OCI-LY3 (cell line): ENCODE measurements around the gene SCAMP1.

Source experiments
- H2AFZ ChIP-seq: fragments of 200-600, 300-600 bp; shearing (Covaris generic); 2 replicates; pipeline ENCODE4 v1.6.0; 2014; ENCODE audit warnings: antibody characterized with exemption, low read depth, low read length
- H3K27ac ChIP-seq: fragments of 200-600, 300-600 bp; sonication (generic); 2 replicates; pipeline ENCODE4 v1.5.1; 2014; ENCODE audit warnings: mild to moderate bottlenecking, low read length, moderate library complexity, mixed read lengths
- H3K27me3 ChIP-seq: fragments of 200-600, 300-600 bp; sonication (generic); 2 replicates; pipeline ENCODE4 v1.6.1; 2014; ENCODE audit warnings: low read depth, low read length, mixed read lengths
- H3K36me3 ChIP-seq: fragments of 200-600, 300-600 bp; sonication (generic); replicated peaks from 2 replicates; pipeline ENCODE3; 2014; ENCODE audit warnings: low read depth, low read length, mixed read lengths
- H3K4me1 ChIP-seq: fragments of 300-600, 200-600 bp; sonication (generic); 2 replicates; pipeline ENCODE4 v1.6.1; 2014; ENCODE audit warnings: low read length, mixed read lengths
- H3K4me2 ChIP-seq: fragments of 200-600, 300-600 bp; sonication (generic); 2 replicates; pipeline ENCODE4 v1.6.1; 2014; ENCODE audit warnings: low read length, mixed read lengths
- H3K4me3 ChIP-seq: fragments of 300-600, 200-600 bp; sonication (generic); 2 replicates; pipeline ENCODE4 v1.5.1; 2014; ENCODE audit warnings: antibody characterized with exemption, mild to moderate bottlenecking, low read length, moderate library complexity
- H3K79me2 ChIP-seq: fragments of 300-600, 200-600 bp; shearing (Covaris generic); 2 replicates; pipeline ENCODE4 v1.6.1; 2014; ENCODE audit warnings: mild to moderate bottlenecking, low read length, mixed read lengths
- H3K9ac ChIP-seq: fragments of 300-600, 200-600 bp; shearing (Covaris generic); 2 replicates; pipeline ENCODE4 v1.6.0; 2014; ENCODE audit warnings: mild to moderate bottlenecking, low read length, moderate library complexity
- H3K9me3 ChIP-seq: fragments of 200-600, 300-600 bp; shearing (Covaris generic); 2 replicates; pipeline ENCODE4 v1.6.1; 2014; ENCODE audit warnings: low read length, mixed read lengths; ENCODE audit not compliant: insufficient read depth
- H4K20me1 ChIP-seq: fragments of 200-600, 300-600 bp; sonication (generic); 2 replicates; pipeline ENCODE4 v1.6.1; 2016; ENCODE audit warnings: low read length, mixed read lengths; ENCODE audit not compliant: insufficient read depth
- CTCF ChIP-seq: fragments of 200-600, 300-600 bp; sonication (generic); IDR thresholded peaks from 2 replicates; pipeline ENCODE4 v1.5.1; 2014; ENCODE audit warnings: antibody characterized with exemption, low read length, low read depth
- EZH2phosphoT487 ChIP-seq: fragments of 200-600 bp; shearing (Covaris generic); IDR thresholded peaks from 2 replicates; pipeline ENCODE4 v1.6.1; 2018; ENCODE audit warnings: antibody characterized with exemption, mixed run types, low read depth

Gene SCAMP1

GRCh38 chr5:78492224-78492623 is 131.8 kb downstream of the SCAMP1 start:
- Histone ChIP-seq H3K9ac (no peak overlapping the region), H3K4me2 (no peak overlapping the region), H4K20me1 (no peaks in the 10 kb centered on the region), H3K79me2 (no peaks in the 10 kb centered on the region), H2AFZ (no peak overlapping the region), H3K27me3 (no peaks in the 10 kb centered on the region), H3K36me3 (no peaks in the 10 kb centered on the region), H3K27ac (no peak overlapping the region), H3K9me3 (no peaks in the 10 kb centered on the region), H3K4me3 (no peak overlapping the region), H3K4me1 (no peaks in the 10 kb centered on the region)
- TF ChIP-seq EZH2phosphoT487, result no peak
- peak; percentile 16; the same call in 1 of the 2 replicates for TF ChIP-seq CTCF

GRCh38 chr5:78492650-78493049 is 132.2 kb downstream of the SCAMP1 start:
- Histone ChIP-seq H3K27me3 (no peaks in the 10 kb centered on the region), H4K20me1 (no peaks in the 10 kb centered on the region), H3K9me3 (no peaks in the 10 kb centered on the region), H3K4me1 (no peaks in the 10 kb centered on the region), H3K79me2 (no peaks in the 10 kb centered on the region), H3K4me3 (no peak overlapping the region), H3K9ac (no peak overlapping the region), H3K4me2 (no peak overlapping the region), H3K36me3 (no peaks in the 10 kb centered on the region), H2AFZ (no peak overlapping the region), H3K27ac (no peak overlapping the region)
- TF ChIP-seq EZH2phosphoT487 (no peak), CTCF (no peak)

GRCh38 chr5:78495800-78496199 is 135.4 kb downstream of the SCAMP1 start:
- Histone ChIP-seq H2AFZ (no peak overlapping the region), H3K27ac (no peak overlapping the region), H3K36me3 (no peaks in the 10 kb centered on the region), H4K20me1 (no peaks in the 10 kb centered on the region), H3K9ac (no peak overlapping the region), H3K4me3 (no peak overlapping the region), H3K4me2 (no peak overlapping the region), H3K4me1 (no peaks in the 10 kb centered on the region), H3K27me3 (no peaks in the 10 kb centered on the region), H3K9me3 (no peaks in the 10 kb centered on the region), H3K79me2 (no peaks in the 10 kb centered on the region)
- no peak for TF ChIP-seq EZH2phosphoT487
- TF ChIP-seq CTCF, result no peak

GRCh38 chr5:78496373-78496772 is 136.0 kb downstream of the SCAMP1 start:
- no peak overlapping the region for H3K4me3 ChIP-seq
- H3K27me3 ChIP-seq, result no peaks in the 10 kb centered on the region
- no peaks in the 10 kb centered on the region for H3K9me3 ChIP-seq
- H3K36me3 ChIP-seq, result no peaks in the 10 kb centered on the region
- H2AFZ ChIP-seq, result no peak overlapping the region
- H3K4me2 ChIP-seq, result no peak overlapping the region
- no peaks in the 10 kb centered on the region for H3K4me1 ChIP-seq
- H4K20me1 ChIP-seq, result no peaks in the 10 kb centered on the region
- H3K79me2 ChIP-seq, result no peaks in the 10 kb centered on the region
- H3K9ac ChIP-seq, result no peak overlapping the region
- TF ChIP-seq CTCF (no peak), EZH2phosphoT487 (no peak)
- H3K27ac ChIP-seq, result no peak overlapping the region
